ENCODE data around the gene NDFIP2.

NDFIP2 gene

GRCh38 chr13:79463604-79464003 lies 17.4 kb upstream of the NDFIP2 start:
- no peak for DNase-seq (ENCODE audit: low spot score)
- H3K27ac ChIP-seq, result no peak overlapping the region
- ChIA-PET CTCF (interaction anchor here (0.6 kb wide), 1 partner anchor 14 kb away, joined by 6 read pairs; no protein-coding TSS in a partner anchor), POLR2A (ENCODE audit: low non-redundant PET) (no interaction called here)
- TF ChIP-seq CTCF (conservative IDR thresholded peaks at IDR 0.05; ENCODE audit: low read depth), result no peak

- H3K27ac ChIP-seq, result no peak overlapping the region
- ChIA-PET POLR2A (ENCODE audit: low non-redundant PET) (no interaction called here), CTCF (no interaction called here)
- DNase-seq (ENCODE audit: low spot score), result no peak
- TF ChIP-seq CTCF (conservative IDR thresholded peaks at IDR 0.05; ENCODE audit: low read depth), result no peak
These were observed 14.1 kb upstream of the NDFIP2 start for GRCh38 chr13:79466872-79467271.

DNA sequence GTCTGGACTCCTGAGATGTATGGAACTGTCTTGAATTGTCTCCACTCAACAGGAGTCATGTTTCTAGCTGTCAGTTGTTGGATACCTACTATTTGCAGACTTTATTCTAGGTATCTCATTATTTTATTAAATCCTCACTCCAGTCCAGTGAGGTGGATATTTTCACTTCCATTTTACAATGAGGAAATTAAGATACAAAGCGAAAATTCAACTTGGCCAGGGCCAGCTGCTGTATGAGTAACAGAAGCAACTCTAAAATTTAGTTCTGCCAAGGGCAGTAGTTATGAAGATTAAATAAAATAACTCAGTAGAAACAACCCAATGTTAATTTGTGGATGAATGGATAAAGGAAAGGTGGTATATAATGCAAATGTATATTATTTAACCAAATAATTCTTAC lies 12.6 kb upstream of the NDFIP2 start:
- no peak overlapping the region for H3K27ac ChIP-seq
- TF ChIP-seq CTCF (conservative IDR thresholded peaks at IDR 0.05; ENCODE audit: low read depth), result no peak
- POLR2A ChIA-PET (ENCODE audit: low non-redundant PET), result no interaction called here
- no peak for DNase-seq (ENCODE audit: low spot score)
- CTCF ChIA-PET, result interaction anchor here (0.7 kb wide), 1 partner anchor 1456 kb away, joined by 4 read pairs; no protein-coding TSS in a partner anchor

DNA sequence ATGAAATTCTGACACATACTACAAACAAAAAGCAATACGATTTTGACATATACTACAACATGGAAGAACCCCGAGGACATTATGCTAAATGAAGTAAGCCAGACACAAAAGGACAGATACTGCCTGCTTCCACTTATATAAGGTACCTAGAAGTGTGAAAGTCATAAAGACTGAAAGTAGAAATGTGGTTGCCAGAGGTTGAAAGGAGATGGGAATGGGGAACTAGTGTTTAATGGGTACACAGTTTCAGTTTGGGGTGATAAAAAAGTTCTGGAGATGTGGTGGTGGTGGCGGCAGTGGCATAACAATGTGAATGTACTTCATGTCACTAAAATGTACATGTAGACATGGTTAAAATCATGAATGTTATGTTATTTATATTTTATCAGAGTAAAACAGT lies 12.1 kb upstream of the NDFIP2 start:
- H3K27ac ChIP-seq, result no peak overlapping the region
- POLR2A ChIA-PET (ENCODE audit: low non-redundant PET), result no interaction called here
- DNase-seq (ENCODE audit: low spot score), result no peak
- TF ChIP-seq CTCF (conservative IDR thresholded peaks at IDR 0.05; ENCODE audit: low read depth), result no peak
- CTCF ChIA-PET, result interaction anchor here (0.7 kb wide), 2 partner anchors 144 to 1457 kb away, joined by 3 to 4 read pairs; no protein-coding TSS in a partner anchor

DNA sequence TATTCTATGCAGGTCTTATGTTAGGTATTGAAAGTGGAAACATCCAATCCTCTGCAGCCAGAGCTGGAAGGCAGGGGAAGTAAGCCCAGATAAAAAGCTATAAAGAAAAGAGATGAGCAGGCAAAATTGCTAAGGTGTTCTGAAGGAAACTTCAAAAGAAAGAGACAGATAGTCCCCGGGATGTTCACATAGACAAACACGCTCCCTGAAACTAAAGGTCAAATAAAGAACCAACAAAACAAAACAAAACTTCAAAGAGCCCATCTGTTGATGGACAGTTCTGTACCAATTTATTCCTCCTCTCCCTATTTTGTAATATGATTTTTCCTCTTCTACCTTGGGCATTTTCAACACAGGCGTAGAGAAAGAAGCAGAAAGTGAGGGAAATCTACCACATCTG lies 11.3 kb upstream of the NDFIP2 start:
- DNase-seq (ENCODE audit: low spot score), result no peak
- no peak for TF ChIP-seq CTCF (conservative IDR thresholded peaks at IDR 0.05; ENCODE audit: low read depth)
- POLR2A ChIA-PET (ENCODE audit: low non-redundant PET), result no interaction called here
- no peak overlapping the region for H3K27ac ChIP-seq
- CTCF ChIA-PET, result interaction anchor here (1.2 kb wide), 1 partner anchor 15 kb away, joined by 4 read pairs; no protein-coding TSS in a partner anchor

DNA sequence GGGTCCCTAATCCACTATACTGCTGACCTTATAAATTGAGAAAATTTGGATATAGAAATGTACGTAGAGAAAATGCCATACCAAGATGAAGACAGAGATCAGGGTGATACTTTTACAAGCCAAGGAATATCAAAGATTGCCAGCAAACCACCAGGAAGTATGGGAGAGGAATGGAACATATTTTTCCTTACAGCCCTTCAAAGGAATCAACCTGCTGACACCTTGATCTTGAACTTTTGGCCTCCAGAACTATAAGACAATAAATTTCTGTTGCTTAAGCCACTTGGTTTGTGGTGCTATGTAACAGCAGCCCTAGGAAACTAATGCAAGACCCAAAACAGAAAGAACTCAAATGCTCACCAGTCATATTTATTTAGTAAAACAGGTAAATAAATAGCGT lies 10.3 kb upstream of the NDFIP2 start:
- no peak overlapping the region for H3K27ac ChIP-seq
- CTCF ChIA-PET, result interaction anchor here (1.2 kb wide), 1 partner anchor 14 kb away, joined by 4 read pairs; no protein-coding TSS in a partner anchor
- DNase-seq (ENCODE audit: low spot score), result no peak
- no peak for TF ChIP-seq CTCF (conservative IDR thresholded peaks at IDR 0.05; ENCODE audit: low read depth)
- POLR2A ChIA-PET (ENCODE audit: low non-redundant PET), result no interaction called here

Data from RWPE1 (cell line).